ENCODE data around the gene ISM1. TPM values are rescaled to one million over a fixed set of nuclear protein-coding genes. Genes with fewer than 3 reads are reported as not detected.

ISM1 gene
- polyA plus RNA-seq, 3 donors = not detected

- no peaks in the 10 kb centered on the region for H3K36me3 Mint-ChIP-seq
- H3K4me3 ChIP-seq (replicated peaks in 1 of 3; ENCODE audit: low read depth in 2 of 3, low read length in 3 of 3) = no peak overlapping the region
- H3K9me3 Mint-ChIP-seq = peaks cover 0 to 9% (median 0%) of the 10 kb centered on the region in 7 donors
- no peaks in the 10 kb centered on the region for H3K79me2 ChIP-seq (ENCODE audit: insufficient read depth, low read length)
- H3K27ac Mint-ChIP-seq = no peak overlapping the region
- H3K4me1 ChIP-seq (ENCODE audit: control insufficient read depth in 1 of 2, insufficient read depth in 2 of 2, low read length in 2 of 2) = no peaks in the 10 kb centered on the region
- no peak overlapping the region for H3K27ac ChIP-seq (ENCODE audit: low read depth in 1 of 2, low read length in 2 of 2)
- H3K36me3 ChIP-seq (replicated peaks in 1 of 2; ENCODE audit: control insufficient read depth in 1 of 2, insufficient read depth in 2 of 2, low read length in 2 of 2) = no peaks in the 10 kb centered on the region
- no peaks in the 10 kb centered on the region for H3K9me3 ChIP-seq (replicated peaks in 1 of 2; ENCODE audit: control insufficient read depth in 1 of 2, insufficient read depth in 1 of 2, low read length in 2 of 2)
- no peak for DNase-seq
- no CpG with 5 or more reads among the region's 3 CpGs for WGBS (ENCODE audit: insufficient coverage)
- H3K4me2 ChIP-seq (replicated peaks; ENCODE audit: extremely low read depth, low read length, poor library complexity, severe bottlenecking) = no peak overlapping the region
- H4K20me1 ChIP-seq (ENCODE audit: insufficient read depth, low read length) = no peaks in the 10 kb centered on the region
- no peaks in the 10 kb centered on the region for H3K4me1 Mint-ChIP-seq
- no peak for TF ChIP-seq CTCF (IDR thresholded peaks at IDR 0.05)
- H3K27me3 ChIP-seq (ENCODE audit: control insufficient read depth in 2 of 2, insufficient read depth in 2 of 2, low read length in 2 of 2) = no peaks in the 10 kb centered on the region
- H3K4me3 Mint-ChIP-seq = no peak overlapping the region
- peaks cover 0 to 10% (median 4%) of the 10 kb centered on the region in 3 donors for H3K27me3 Mint-ChIP-seq (ENCODE audit: low read depth in 3 of 3)
- intact Hi-C loops (cut with micrococcal nuclease) = no loop called here
- H2AFZ ChIP-seq (ENCODE audit: insufficient read depth, low read depth, low read length, poor library complexity, severe bottlenecking) = no peak overlapping the region
- no peak overlapping the region for H3K9ac ChIP-seq (ENCODE audit: insufficient read depth, low read length, poor library complexity, severe bottlenecking)
Measured at GRCh38 chr20:13271098-13271497, 50.0 kb downstream of the ISM1 start.

DNA sequence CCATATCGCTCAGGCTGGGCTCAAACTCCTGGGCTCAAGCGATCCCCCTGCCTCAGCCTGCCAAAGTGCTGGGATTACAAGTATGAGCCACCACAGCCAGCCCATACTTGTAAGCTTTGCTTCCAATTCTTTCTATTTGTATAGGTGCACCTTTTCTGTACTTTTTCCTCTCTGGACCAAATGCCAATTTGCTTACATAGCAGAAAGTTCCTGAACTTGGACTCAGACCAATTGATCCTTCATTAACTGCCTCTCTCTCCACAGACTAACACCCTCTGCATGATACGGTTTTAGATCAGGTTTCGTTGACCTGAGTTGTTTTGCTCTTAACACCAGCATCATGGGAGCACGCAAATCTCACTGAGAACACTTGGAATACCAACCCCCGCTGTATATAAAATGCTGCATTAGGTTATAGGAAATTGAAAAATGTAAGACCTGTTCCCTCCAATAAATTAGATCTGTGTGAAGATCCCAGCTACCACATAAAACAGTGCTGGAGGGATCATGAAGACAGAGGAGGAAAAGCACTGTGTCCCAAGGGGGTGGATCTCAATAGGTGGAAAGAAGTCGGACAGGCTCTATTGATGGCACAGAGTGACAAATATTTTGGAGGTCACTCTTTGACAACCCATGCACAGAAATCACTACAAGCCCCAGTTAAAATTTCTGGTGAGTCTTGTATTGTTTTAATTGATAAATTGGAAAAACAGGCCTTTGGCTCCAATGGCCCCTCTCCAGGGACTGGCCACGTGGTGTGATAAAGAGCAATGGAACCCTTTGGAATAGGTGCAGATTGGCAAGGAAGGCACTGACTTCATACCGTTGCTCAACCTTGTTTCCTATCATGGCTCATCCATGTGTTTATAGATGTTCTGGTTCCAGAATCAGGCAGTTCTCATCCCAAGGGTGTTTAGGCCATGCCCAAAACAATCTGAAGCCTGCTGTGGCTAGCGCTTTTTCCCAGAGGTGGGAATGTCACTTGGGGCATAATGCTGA, 51.2 kb downstream of the ISM1 start:
- Histone ChIP-seq H3K9ac (ENCODE audit: insufficient read depth, low read length, poor library complexity, severe bottlenecking) (no peak overlapping the region), H3K36me3 (replicated peaks in 1 of 2; ENCODE audit: control insufficient read depth in 1 of 2, insufficient read depth in 2 of 2, low read length in 2 of 2) (no peaks in the 10 kb centered on the region), H2AFZ (ENCODE audit: insufficient read depth, low read depth, low read length, poor library complexity, severe bottlenecking) (no peak overlapping the region), H3K4me2 (replicated peaks; ENCODE audit: extremely low read depth, low read length, poor library complexity, severe bottlenecking) (no peak overlapping the region), H3K9me3 (replicated peaks in 1 of 2; ENCODE audit: control insufficient read depth in 1 of 2, insufficient read depth in 1 of 2, low read length in 2 of 2) (no peaks in the 10 kb centered on the region), H3K4me1 (ENCODE audit: control insufficient read depth in 1 of 2, insufficient read depth in 2 of 2, low read length in 2 of 2) (no peaks in the 10 kb centered on the region), H3K79me2 (ENCODE audit: insufficient read depth, low read length) (no peaks in the 10 kb centered on the region), H3K27me3 (ENCODE audit: control insufficient read depth in 2 of 2, insufficient read depth in 2 of 2, low read length in 2 of 2) (no peaks in the 10 kb centered on the region), H3K27ac (ENCODE audit: low read depth in 1 of 2, low read length in 2 of 2) (no peak overlapping the region), H3K4me3 (replicated peaks in 1 of 3; ENCODE audit: low read depth in 2 of 3, low read length in 3 of 3) (no peak overlapping the region), H4K20me1 (ENCODE audit: insufficient read depth, low read length) (no peaks in the 10 kb centered on the region)
- no peak for DNase-seq
- Mint-ChIP-seq H3K27ac (peak overlapping the region in 1 of 7 donors; percentile 75), H3K36me3 (no peaks in the 10 kb centered on the region), H3K27me3 (ENCODE audit: low read depth in 3 of 3) (peaks cover under 1 to 10% (median 4%) of the 10 kb centered on the region in 3 donors), H3K4me3 (no peak overlapping the region), H3K4me1 (no peaks in the 10 kb centered on the region), H3K9me3 (peaks cover 0 to 9% (median 0%) of the 10 kb centered on the region in 7 donors)
- WGBS (ENCODE audit: insufficient coverage) = 100% methylated on average over 4 of the region's 10 CpGs
- intact Hi-C loops (cut with micrococcal nuclease) = no loop called here
- TF ChIP-seq CTCF (IDR thresholded peaks at IDR 0.05) = no peak
